ENCODE results near the gene ZNF385B. TPM values are rescaled to one million over a fixed set of nuclear protein-coding genes. Genes with fewer than 3 reads are reported as not detected.

ZNF385B gene
- total RNA-seq, 1 experiment from 2014 or later = 2.2 TPM

- no peak for TF ChIP-seq E2F4 (CRISPR knock-in tag; IDR thresholded peaks at IDR 0.05; ENCODE audit: borderline replicate concordance, low read depth)
- no peak for TF ChIP-seq FOXJ3 (CRISPR knock-in tag; IDR thresholded peaks at IDR 0.05; ENCODE audit: borderline replicate concordance)
- TF ChIP-seq USF2 (CRISPR knock-in tag; IDR thresholded peaks at IDR 0.05) = no peak
- TF ChIP-seq JUN (CRISPR knock-in tag; IDR thresholded peaks at IDR 0.05) = no peak
- TF ChIP-seq GABPB1 (CRISPR knock-in tag; IDR thresholded peaks at IDR 0.05) = no peak
- TF ChIP-seq TEAD4 (CRISPR knock-in tag; IDR thresholded peaks at IDR 0.05) = no peak
- no peak for TF ChIP-seq MLX (CRISPR knock-in tag; IDR thresholded peaks at IDR 0.05)
- no peak for TF ChIP-seq SMAD4 (CRISPR knock-in tag; IDR thresholded peaks at IDR 0.05)
- Mint-ChIP-seq H3K27ac (no peak overlapping the region), H3K4me3 (no peak overlapping the region), H3K4me1 (no peaks in the 10 kb centered on the region), H3K27me3 (ENCODE audit: low read depth) (no peaks in the 10 kb centered on the region), H3K9me3 (peaks cover 1% of the 10 kb centered on the region; the same call in 1 of the 2 replicates), H3K36me3 (no peaks in the 10 kb centered on the region)
- CTCF ChIA-PET = no interaction called here
- POLR2A ChIA-PET = no interaction called here
- DNase-seq (ENCODE audit: low spot score) (no peak), ATAC-seq (no peak)
Observed at GRCh38 chr2:179403624-179404023, 457.8 kb downstream of the ZNF385B start.

- DNase-seq (ENCODE audit: low spot score) = no peak
- CTCF ChIA-PET = no interaction called here
Observed at GRCh38 chr2:179393481-179393880, 467.9 kb downstream of the ZNF385B start.

More at GRCh38 chr2:179393481-179393880, 467.9 kb downstream of the ZNF385B start:
- POLR2A ChIA-PET = no interaction called here
- Mint-ChIP-seq H3K4me3 (no peak overlapping the region), H3K27me3 (ENCODE audit: low read depth) (no peaks in the 10 kb centered on the region), H3K27ac (no peak overlapping the region), H3K36me3 (peaks cover 2% of the 10 kb centered on the region; the same call in 1 of the 2 replicates), H3K4me1 (no peaks in the 10 kb centered on the region), H3K9me3 (peaks cover 24% of the 10 kb centered on the region)
- no peak for ATAC-seq
- no peak for TF ChIP-seq ZNF396 (CRISPR knock-in tag; IDR thresholded peaks at IDR 0.05; ENCODE audit: borderline replicate concordance)
- TF ChIP-seq CTCF (IDR thresholded peaks at IDR 0.05) = no peak
- no peak for TF ChIP-seq MLX (CRISPR knock-in tag; IDR thresholded peaks at IDR 0.05)
- TF ChIP-seq CREM (CRISPR knock-in tag; IDR thresholded peaks at IDR 0.05) = no peak
- no peak for TF ChIP-seq SP1 (CRISPR knock-in tag; conservative IDR thresholded peaks at IDR 0.05)
- TF ChIP-seq ZBTB21 (CRISPR knock-in tag; IDR thresholded peaks at IDR 0.05; ENCODE audit: borderline replicate concordance) = no peak
- no peak for TF ChIP-seq TEAD1 (CRISPR knock-in tag; IDR thresholded peaks at IDR 0.05)
- no peak for TF ChIP-seq MXD4 (CRISPR knock-in tag; IDR thresholded peaks at IDR 0.05; ENCODE audit: borderline replicate concordance)

Small RNA genes within 50 kb of the gene (microRNA-seq; reads per million reads assigned to microRNA genes)
- gene MIR1258 (ENCODE audit: borderline number of aligned reads) = not detected

Other genes starting within 250 kb of the ZNF385B start
- gene CWC22, start 145.7 kb upstream of the ZNF385B start, total RNA-seq (2021) = 27.5 to 28.7 TPM (median 28.4 TPM) in 3 replicates